HCT116 (cell line): ENCODE data around the gene CLIC5. TPM values are rescaled to one million over a fixed set of nuclear protein-coding genes. Genes with fewer than 3 reads are reported as not detected.

ENCODE experiments used
- ATAC-seq: fragments of 200-7000 bp; cut with Tn5 transposase; 2 replicates; pipeline ENCODE4 v1.9.1; 2020; ENCODE audit warnings: mild to moderate bottlenecking, moderate library complexity
- BruUV-seq: library from RNA; stranded (reverse); fragments of 400-500 nt; replicated peaks from 2 replicates; lab custom pipeline; 2021; lab: Mats Ljungman, UMichigan
- CTCF ChIA-PET: fragments of 300-600 bp; sonication (Branson Sonifier 250); formaldehyde crosslinking; loops from one replicate; lab custom pipeline; 2021; ENCODE audit warnings: antibody characterized with exemption; lab: Charles Lee
- POLR2A ChIA-PET: fragments of 300-600, 350-600 bp; sonication (Branson Sonifier 250); formaldehyde crosslinking; loops from one replicate; lab custom pipeline; 2021; ENCODE audit warnings: antibody characterized with exemption; lab: Charles Lee
- RAD21 ChIA-PET, 2 experiments: fragments of 300-600 bp; sonication (Branson Sonifier 250); formaldehyde crosslinking; loops; one replicate each; lab custom pipeline; 2023; ENCODE audit warnings: low total read pairs in 2 of 2; ENCODE audit not compliant: uncharacterized antibody in 2 of 2, unreplicated experiment in 2 of 2, low non-redundant PET in 1 of 2; lab: Charles Lee
- DNase-seq: peaks from one replicate; pipeline ENCODE4 v3.0.0-alpha.2; 2010; ENCODE audit warnings: low read depth, low spot score
- H2AFZ ChIP-seq: fragments of 200-600 bp; shearing (Covaris generic), sonication (generic); 2 replicates; pipeline ENCODE4 v1.6.1; 2017; ENCODE audit warnings: low read depth, mixed run types, mixed read lengths, antibody characterized with exemption, low read length; ENCODE audit not compliant: poor library complexity, severe bottlenecking
- H3K27ac ChIP-seq: 2 replicates; pipeline ENCODE4 v1.5.1; 2012; ENCODE audit warnings: low read depth, low read length
- H3K27me3 ChIP-seq: fragments of 200-600 bp; sonication (generic); 2 replicates; pipeline ENCODE4 v1.6.1; 2016; ENCODE audit warnings: mixed run types, low read length, mixed read lengths; ENCODE audit not compliant: insufficient read depth
- H3K36me3 ChIP-seq, 2 experiments: fragments of 200-500 bp in 1 of 2; fragments of 200-600 bp in 1 of 2; sonication (Bioruptor generic) in 1 of 2; sonication (generic) in 1 of 2; 2 replicates each; pipeline versions ENCODE4 v1.5.1 to v1.6.1; 2014 to 2016; ENCODE audit warnings: low read length in 2 of 2, inconsistent platforms in 1 of 2, mixed read lengths in 1 of 2, mixed run types in 1 of 2; ENCODE audit not compliant: insufficient read depth in 2 of 2, control insufficient read depth in 1 of 2
- H3K4me1 ChIP-seq, 2 experiments: fragments of 200-600 bp in 1 of 2; sonication (generic) in 1 of 2; 2 replicates each; pipeline versions ENCODE4 v1.5.1 to v1.6.1; 2012 to 2017; ENCODE audit warnings: low read length in 2 of 2, inconsistent platforms in 1 of 2, mild to moderate bottlenecking in 1 of 2, mixed read lengths in 1 of 2, mixed run types in 1 of 2, moderate library complexity in 1 of 2; ENCODE audit not compliant: insufficient read depth in 2 of 2, control insufficient read depth in 1 of 2
- H3K4me2 ChIP-seq: fragments of 200-600 bp; sonication (generic); 2 replicates; pipeline ENCODE4 v1.6.1; 2017; ENCODE audit warnings: mixed run types, low read length, mixed read lengths
- H3K4me3 ChIP-seq, 2 experiments: fragments of 200-600 bp in 1 of 2; sonication (generic) in 1 of 2; replicated peaks in 1 of 2; 2 replicates each; pipeline ENCODE4 v1.5.1; 2011 to 2016; ENCODE audit warnings: low read length in 2 of 2, control low read depth in 1 of 2, low read depth in 1 of 2, mild to moderate bottlenecking in 1 of 2, mixed read lengths in 1 of 2, mixed run types in 1 of 2
- H3K79me2 ChIP-seq: fragments of 200-600 bp; sonication (generic); 2 replicates; pipeline ENCODE4 v1.6.1; 2017; ENCODE audit warnings: mild to moderate bottlenecking, mixed run types, low read length, moderate library complexity, mixed read lengths; ENCODE audit not compliant: insufficient read depth
- H3K9ac ChIP-seq: fragments of 200-600 bp; sonication (generic); 2 replicates; pipeline ENCODE4 v1.6.1; 2016; ENCODE audit warnings: low read length, mixed read lengths
- H3K9me2 ChIP-seq: fragments of 200-600 bp; sonication (generic), shearing (Covaris generic); 2 replicates; pipeline ENCODE4 v1.6.1; 2017; ENCODE audit warnings: mixed run types, mild to moderate bottlenecking, moderate library complexity; ENCODE audit not compliant: insufficient read depth
- H3K9me3 ChIP-seq, 2 experiments: fragments of 200-500 bp in 1 of 2; fragments of 200-600 bp in 1 of 2; sonication (Bioruptor generic) in 1 of 2; sonication (generic) in 1 of 2; 2 replicates each; pipeline ENCODE4 v1.6.1; 2014 to 2017; ENCODE audit warnings: low read length in 2 of 2, mixed read lengths in 2 of 2, inconsistent platforms in 1 of 2, low read depth in 1 of 2, mild to moderate bottlenecking in 1 of 2, mixed run types in 1 of 2, moderate library complexity in 1 of 2; ENCODE audit not compliant: control insufficient read depth in 1 of 2, insufficient read depth in 1 of 2
- H4K20me1 ChIP-seq: fragments of 200-600 bp; sonication (generic), shearing (Covaris generic); 2 replicates; pipeline ENCODE4 v1.6.1; 2017; ENCODE audit warnings: mixed run types, mild to moderate bottlenecking, moderate library complexity; ENCODE audit not compliant: insufficient read depth
- ATF3 ChIP-seq: IDR thresholded peaks from 2 replicates; pipeline ENCODE4 v1.6.1; 2012
- CTCF ChIP-seq, 3 experiments: fragments of 200-600 bp in 1 of 3; sonication (generic) in 1 of 3; IDR thresholded peaks in 2 of 3; conservative IDR thresholded peaks in 1 of 3; 2 replicates each; pipeline ENCODE4 v1.5.1; 2012 to 2017; ENCODE audit warnings: low read depth in 2 of 3, low read length in 2 of 3, antibody characterized with exemption in 1 of 3, borderline replicate concordance in 1 of 3, control low read depth in 1 of 3, mild to moderate bottlenecking in 1 of 3, mixed read lengths in 1 of 3, mixed run types in 1 of 3, moderate library complexity in 1 of 3; ENCODE audit not compliant: insufficient read depth in 1 of 3
- EGR1 ChIP-seq: IDR thresholded peaks from 2 replicates; pipeline ENCODE4 v1.6.1; 2012; ENCODE audit warnings: low read depth
- ELF1 ChIP-seq: IDR thresholded peaks from 2 replicates; pipeline ENCODE4 v1.6.1; 2012; ENCODE audit warnings: low read depth, borderline replicate concordance
- EZH2 ChIP-seq: fragments of 200-600 bp; sonication (generic); IDR thresholded peaks from 2 replicates; pipeline ENCODE4 v1.6.1; 2017; ENCODE audit warnings: antibody characterized with exemption, mixed run types
- EZH2phosphoT487 ChIP-seq: fragments of 200-600 bp; IDR thresholded peaks from 2 replicates; pipeline ENCODE4 v1.6.1; 2018; ENCODE audit warnings: antibody characterized with exemption, borderline replicate concordance
- JUND ChIP-seq: IDR thresholded peaks from 2 replicates; pipeline ENCODE4 v1.6.1; 2012
- MAX ChIP-seq: IDR thresholded peaks from 2 replicates; pipeline ENCODE4 v1.6.1; 2012
- POLR2AphosphoS5 ChIP-seq: IDR thresholded peaks from 2 replicates; pipeline ENCODE4 v1.6.1; 2011; ENCODE audit warnings: mild to moderate bottlenecking, low read depth, low read length, moderate library complexity
- RAD21 ChIP-seq: IDR thresholded peaks from 2 replicates; pipeline ENCODE4 v1.6.1; 2012; ENCODE audit warnings: low read depth, mild to moderate bottlenecking
- SIN3A ChIP-seq: IDR thresholded peaks from 2 replicates; pipeline ENCODE4 v1.6.1; 2012; ENCODE audit warnings: low read depth
- SRF ChIP-seq: IDR thresholded peaks from 2 replicates; pipeline ENCODE4 v1.6.1; 2012; ENCODE audit warnings: low read depth
- TCF7L2 ChIP-seq: IDR thresholded peaks from 2 replicates; pipeline ENCODE4 v1.7.0; 2011; ENCODE audit warnings: borderline replicate concordance, inconsistent platforms; ENCODE audit not compliant: insufficient read depth, insufficient read length; ENCODE audit errors: extremely low read depth
- YY1 ChIP-seq: IDR thresholded peaks from 2 replicates; pipeline ENCODE4 v1.6.1; 2011; ENCODE audit warnings: low read length, low read depth, moderate library complexity, mild to moderate bottlenecking; ENCODE audit not compliant: insufficient replicate concordance; ENCODE audit errors: extremely low read depth
- ZFX ChIP-seq: fragments of 450-650 bp; IDR thresholded peaks from 2 replicates; pipeline ENCODE4 v1.6.1; 2017
- ZNF274 ChIP-seq: fragments of 200-500 bp; sonication (Bioruptor generic); IDR thresholded peaks from 2 replicates; pipeline ENCODE4 v1.6.1; 2014; ENCODE audit warnings: mild to moderate bottlenecking, low read depth, low read length, inconsistent platforms
- intact Hi-C: fragments of 100-400 bp; cut with micrococcal nuclease; formaldehyde crosslinking; loops from 2 replicates; pipeline ENCODE4 v1.10.0; 2022
- total RNA-seq: library from RNA; stranded (reverse); gene quantifications from one replicate; pipeline ENCODE4 v1.2.1, GENCODE V29; 2021; ENCODE audit not compliant: unreplicated experiment

CLIC5 gene
- total RNA-seq, 1 experiment from 2014 or later, result 0.20 TPM

- no peaks in the 10 kb centered on the region for H3K9me2 ChIP-seq
- no TSS peak for BruUV-seq
- H3K4me3 ChIP-seq, result no peak overlapping the region
- H3K9ac ChIP-seq, result no peak overlapping the region
- H3K4me2 ChIP-seq, result peak overlapping the region; percentile 31
- DNase-seq, result no peak
- H3K79me2 ChIP-seq, result no peaks in the 10 kb centered on the region
- H3K27me3 ChIP-seq, result no peaks in the 10 kb centered on the region
- ChIA-PET RAD21 (no interaction called here), CTCF (no interaction called here)
- no peaks in the 10 kb centered on the region for H4K20me1 ChIP-seq
- TF ChIP-seq JUND (no peak), SIN3A (no peak), EGR1 (no peak), MAX (0 out of 2 replicates have a peak, but pooled peaks have one; percentile 8)
- TF ChIP-seq, all 23 proteins: peak for 1
- Histone ChIP-seq H3K36me3 (no peaks in the 10 kb centered on the region), H2AFZ (no peak overlapping the region), H3K9me3 (no peaks in the 10 kb centered on the region), H3K4me1 (peaks cover 2 to 23% of the 10 kb centered on the region in 2 experiments; a peak in 2 of 4 replicates), H3K27ac (no peak overlapping the region)
- POLR2A ChIA-PET, result no interaction called here
- intact Hi-C loops, result no loop called here
- no peak for ATAC-seq
Observed at GRCh38 chr6:45987856-45988255, 27.8 kb downstream of the CLIC5 start.

GRCh38 chr6:45986746-45987274 is 28.9 kb downstream of the CLIC5 start:
- Histone ChIP-seq H4K20me1 (no peaks in the 10 kb centered on the region), H3K4me3 (no peak overlapping the region), H3K4me2 (no peak overlapping the region), H3K9me2 (no peaks in the 10 kb centered on the region), H3K36me3 (no peaks in the 10 kb centered on the region), H3K4me1 (peaks cover 2 to 23% of the 10 kb centered on the region in 2 experiments; a peak in 2 of 4 replicates), H3K27ac (no peak overlapping the region), H3K27me3 (no peaks in the 10 kb centered on the region), H3K79me2 (no peaks in the 10 kb centered on the region), H3K9ac (no peak overlapping the region), H2AFZ (no peak overlapping the region), H3K9me3 (no peaks in the 10 kb centered on the region)
- ATAC-seq, result no peak
- ChIA-PET CTCF (no interaction called here), POLR2A (no interaction called here), RAD21 (no interaction called here)
- BruUV-seq, result no TSS peak
- intact Hi-C loops, result no loop called here
- DNase-seq, result no peak
- TF ChIP-seq SIN3A, result no peak
- TF ChIP-seq CTCF (IDR thresholded peaks at IDR 0.05 in 2 of 3, conservative IDR thresholded peaks at IDR 0.05 in 1 of 3; ENCODE audit: borderline replicate concordance in 1 of 3, insufficient read depth in 1 of 3, low read depth in 2 of 3, low read length in 2 of 3), result no peak
- TF ChIP-seq ZFX, result no peak
- no peak for TF ChIP-seq SRF
- TF ChIP-seq TCF7L2, result no peak
- no peak for TF ChIP-seq ZNF274
- no peak for TF ChIP-seq EZH2
- TF ChIP-seq ATF3, result no peak
- TF ChIP-seq ELF1, result no peak
- TF ChIP-seq EZH2phosphoT487, result no peak
- TF ChIP-seq RAD21, result no peak
- no peak for TF ChIP-seq POLR2AphosphoS5
- TF ChIP-seq YY1, result no peak
